Chondrocyte (in vitro differentiated cells): ENCODE results near the gene IL9. TPM values are rescaled to one million over a fixed set of nuclear protein-coding genes. Genes with fewer than 3 reads are reported as not detected.

ENCODE experiments used
- DNase-seq: peaks from one replicate; pipeline ENCODE4 v3.0.0; 2021; ENCODE audit warnings: mixed read lengths, low spot score
- H3K27ac Mint-ChIP-seq: one replicate; pipeline ENCODE4 v1.8.0; 2021; ENCODE audit warnings: mild to moderate bottlenecking, moderate library complexity, mixed read lengths; ENCODE audit not compliant: unreplicated experiment
- H3K27me3 Mint-ChIP-seq: 2 replicates; pipeline ENCODE4 v1.8.0; 2021; ENCODE audit warnings: low read depth, mixed read lengths
- H3K36me3 Mint-ChIP-seq: 2 replicates; pipeline ENCODE4 v1.8.0; 2021; ENCODE audit warnings: low read depth, mixed read lengths
- H3K4me1 Mint-ChIP-seq: 2 replicates; pipeline ENCODE4 v1.8.0; 2021; ENCODE audit warnings: low read depth, mild to moderate bottlenecking, mixed read lengths
- H3K4me3 Mint-ChIP-seq: one replicate; pipeline ENCODE4 v1.8.0; 2021; ENCODE audit warnings: mild to moderate bottlenecking, moderate library complexity, mixed read lengths; ENCODE audit not compliant: unreplicated experiment
- H3K9me3 Mint-ChIP-seq: 2 replicates; pipeline ENCODE4 v1.8.0; 2021; ENCODE audit warnings: low read depth, mixed read lengths
- total RNA-seq: library from RNA; stranded (reverse); gene quantifications from 3 replicates; pipeline ENCODE4 v1.2.1, GENCODE V29; 2021
- TF ChIP-seq, protein P1 (sequence below): fragments of 200-600 bp; sonication (generic); IDR thresholded peaks from 2 replicates; pipeline ENCODE4 v1.5.0; 2021; ENCODE audit warnings: antibody characterized with exemption, mild to moderate bottlenecking, moderate library complexity

The IL9 gene
- total RNA-seq, 1 donor from 2014 or later = not detected

DNA sequence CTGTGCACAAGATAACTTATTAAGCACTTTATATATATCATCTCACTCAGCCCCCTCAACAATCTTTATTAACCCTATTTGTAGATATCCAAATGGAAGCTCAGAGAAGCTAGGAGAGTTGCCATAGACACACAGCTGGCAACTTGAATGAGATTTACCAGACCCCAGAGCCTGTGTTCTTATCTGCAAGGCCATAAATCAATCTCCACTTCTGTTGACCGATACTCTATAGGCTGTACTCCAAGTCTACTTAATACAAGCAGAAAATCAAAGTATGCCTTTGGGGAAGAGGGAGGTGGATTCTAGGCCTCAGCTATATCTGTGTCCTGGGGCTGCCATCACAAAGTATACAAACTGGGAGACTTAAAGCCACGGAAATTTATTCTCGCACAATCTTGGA, 6.0 kb upstream of the IL9 start:
- H3K4me1 Mint-ChIP-seq = no peaks in the 10 kb centered on the region
- no peak overlapping the region for H3K4me3 Mint-ChIP-seq
- peaks cover 51% of the 10 kb centered on the region for H3K27me3 Mint-ChIP-seq
- no peak overlapping the region for H3K27ac Mint-ChIP-seq
- no peaks in the 10 kb centered on the region for H3K36me3 Mint-ChIP-seq
- TF ChIP-seq, protein P1, sequence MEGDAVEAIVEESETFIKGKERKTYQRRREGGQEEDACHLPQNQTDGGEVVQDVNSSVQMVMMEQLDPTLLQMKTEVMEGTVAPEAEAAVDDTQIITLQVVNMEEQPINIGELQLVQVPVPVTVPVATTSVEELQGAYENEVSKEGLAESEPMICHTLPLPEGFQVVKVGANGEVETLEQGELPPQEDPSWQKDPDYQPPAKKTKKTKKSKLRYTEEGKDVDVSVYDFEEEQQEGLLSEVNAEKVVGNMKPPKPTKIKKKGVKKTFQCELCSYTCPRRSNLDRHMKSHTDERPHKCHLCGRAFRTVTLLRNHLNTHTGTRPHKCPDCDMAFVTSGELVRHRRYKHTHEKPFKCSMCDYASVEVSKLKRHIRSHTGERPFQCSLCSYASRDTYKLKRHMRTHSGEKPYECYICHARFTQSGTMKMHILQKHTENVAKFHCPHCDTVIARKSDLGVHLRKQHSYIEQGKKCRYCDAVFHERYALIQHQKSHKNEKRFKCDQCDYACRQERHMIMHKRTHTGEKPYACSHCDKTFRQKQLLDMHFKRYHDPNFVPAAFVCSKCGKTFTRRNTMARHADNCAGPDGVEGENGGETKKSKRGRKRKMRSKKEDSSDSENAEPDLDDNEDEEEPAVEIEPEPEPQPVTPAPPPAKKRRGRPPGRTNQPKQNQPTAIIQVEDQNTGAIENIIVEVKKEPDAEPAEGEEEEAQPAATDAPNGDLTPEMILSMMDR = no peak
- DNase-seq = no peak
- H3K9me3 Mint-ChIP-seq = no peaks in the 10 kb centered on the region

DNA sequence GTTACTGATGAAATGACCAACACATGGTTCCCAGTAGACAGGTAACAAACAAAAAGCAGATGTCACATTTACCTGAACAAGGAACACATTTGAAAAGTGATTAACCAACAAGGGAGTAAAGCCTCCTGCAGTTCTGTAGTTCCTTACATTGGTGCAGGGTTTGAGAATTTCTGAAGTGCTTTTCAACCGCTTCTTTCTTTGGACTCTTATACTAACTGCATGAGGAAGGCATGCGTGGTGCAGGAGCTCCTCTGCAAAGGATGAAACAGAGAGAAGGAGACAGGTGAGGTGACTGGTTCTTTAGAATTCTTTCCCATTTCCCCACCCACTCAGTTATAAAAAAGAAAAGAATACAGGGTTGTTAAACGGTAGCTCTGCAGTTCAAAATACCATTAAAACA, 4.6 kb upstream of the IL9 start:
- Mint-ChIP-seq H3K4me3 (no peak overlapping the region), H3K4me1 (no peaks in the 10 kb centered on the region), H3K36me3 (no peaks in the 10 kb centered on the region), H3K9me3 (no peaks in the 10 kb centered on the region), H3K27ac (no peak overlapping the region), H3K27me3 (peaks cover 55% of the 10 kb centered on the region)
- TF ChIP-seq, protein P1 = no peak
- no peak for DNase-seq

DNA sequence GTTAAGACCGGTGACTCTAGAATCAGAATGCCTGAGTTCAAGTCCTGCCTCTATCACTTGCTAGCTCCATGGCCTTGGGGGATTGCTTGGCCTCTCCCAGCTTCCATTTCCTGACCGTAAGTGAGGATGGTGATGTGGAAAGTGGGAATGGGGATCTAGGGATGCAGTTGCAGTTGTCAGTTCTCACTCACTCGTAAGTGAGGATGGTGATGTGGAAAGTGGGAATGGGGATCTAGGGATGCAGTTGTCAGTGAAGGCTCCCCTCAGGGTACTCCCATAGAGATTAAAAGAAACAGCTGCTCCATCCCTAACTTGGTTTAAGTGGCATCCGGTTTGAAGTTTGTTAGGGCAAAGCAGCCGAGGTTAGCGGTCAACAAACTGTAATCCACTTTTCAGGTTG, 3.0 kb upstream of the IL9 start:
- Mint-ChIP-seq H3K4me3 (no peak overlapping the region), H3K27me3 (peaks cover 42% of the 10 kb centered on the region), H3K36me3 (no peaks in the 10 kb centered on the region), H3K9me3 (no peaks in the 10 kb centered on the region), H3K4me1 (no peaks in the 10 kb centered on the region), H3K27ac (no peak overlapping the region)
- TF ChIP-seq, protein P1 = no peak
- no peak for DNase-seq

DNA sequence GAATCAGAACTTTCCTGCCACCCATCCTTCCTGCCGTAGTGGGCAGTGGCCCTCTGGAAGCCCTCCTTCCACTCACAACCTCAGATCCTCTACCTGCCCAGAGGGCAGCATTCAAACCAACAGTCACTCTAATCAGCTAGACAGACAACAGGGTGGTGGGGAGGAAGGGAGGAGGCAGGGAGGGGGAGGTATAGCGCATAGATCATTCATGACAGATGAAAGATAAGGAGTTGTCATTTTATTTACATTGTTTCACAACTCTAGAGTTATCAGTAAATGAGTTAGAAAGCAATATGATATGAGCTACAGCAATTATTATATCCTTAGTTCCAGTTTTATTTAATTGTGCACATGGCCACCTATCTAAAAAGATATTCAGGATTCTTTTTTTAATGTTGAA, 852 bp downstream of the IL9 start:
- TF ChIP-seq, protein P1 = no peak
- H3K36me3 Mint-ChIP-seq = no peaks in the 10 kb centered on the region
- H3K4me1 Mint-ChIP-seq = peaks cover 7% of the 10 kb centered on the region
- DNase-seq = no peak
- no peak overlapping the region for H3K27ac Mint-ChIP-seq
- H3K4me3 Mint-ChIP-seq = no peak overlapping the region
- no peaks in the 10 kb centered on the region for H3K9me3 Mint-ChIP-seq
- peaks cover 28% of the 10 kb centered on the region for H3K27me3 Mint-ChIP-seq

- no peaks in the 10 kb centered on the region for H3K36me3 Mint-ChIP-seq
- TF ChIP-seq, protein P1 = no peak
- no peak for DNase-seq
- H3K9me3 Mint-ChIP-seq = no peaks in the 10 kb centered on the region
- H3K27me3 Mint-ChIP-seq = peaks cover 27% of the 10 kb centered on the region
- H3K4me3 Mint-ChIP-seq = no peak overlapping the region
- no peak overlapping the region for H3K27ac Mint-ChIP-seq
- peaks cover 7% of the 10 kb centered on the region for H3K4me1 Mint-ChIP-seq
Measured at GRCh38 chr5:135894276-135894675, 1.4 kb downstream of the IL9 start.
